ENCODE data around the gene PWP2. TPM values are rescaled to one million over a fixed set of nuclear protein-coding genes. Genes with fewer than 3 reads are reported as not detected.
A peak's percentile ranks its signal among the peaks of the same experiment; 100 is the strongest.
"Not testable (repeated sequence)": the region's sequence is repeated elsewhere in the genome, so short reads cannot be mapped to it uniquely, and the experiment has no call there.

PWP2 gene
- total RNA-seq, 4 donors from 2014 or later = 6.0 to 20.9 (median 8.8) TPM

GRCh38 chr21:44113702-44114371 lies 6.6 kb downstream of the PWP2 start:
- not testable (repeated sequence) for H3K27me3 ChIP-seq; DNase-seq (ENCODE audit: low spot score in 2 of 2); H3K4me3 ChIP-seq; H3K9me3 ChIP-seq; H3K4me1 ChIP-seq; H3K36me3 ChIP-seq; H3K27ac ChIP-seq
- WGBS = no CpG with 5 or more reads among the region's 33 CpGs

- H3K36me3 ChIP-seq; H3K27me3 ChIP-seq; DNase-seq (ENCODE audit: low spot score in 2 of 2); H3K4me3 ChIP-seq; H3K27ac ChIP-seq; H3K9me3 ChIP-seq; H3K4me1 ChIP-seq: not testable (repeated sequence)
- WGBS = no CpG with 5 or more reads among the region's 10 CpGs
These were observed 14.9 kb downstream of the PWP2 start for GRCh38 chr21:44122131-44122530.

- not testable (repeated sequence) for H3K27me3 ChIP-seq; DNase-seq (ENCODE audit: low spot score in 2 of 2); H3K4me3 ChIP-seq; H3K36me3 ChIP-seq; H3K9me3 ChIP-seq; H3K27ac ChIP-seq; H3K4me1 ChIP-seq
- WGBS = no CpG with 5 or more reads among the region's 19 CpGs
These were observed 20.6 kb downstream of the PWP2 start for GRCh38 chr21:44127827-44128226.

- no CpG with 5 or more reads among the region's 35 CpGs for WGBS
- DNase-seq (ENCODE audit: low spot score in 2 of 2); H3K27ac ChIP-seq; H3K4me3 ChIP-seq; H3K27me3 ChIP-seq; H3K36me3 ChIP-seq; H3K9me3 ChIP-seq; H3K4me1 ChIP-seq: not testable (repeated sequence)
These were observed 26.5 kb downstream of the PWP2 start for GRCh38 chr21:44133715-44134057.

GRCh38 chr21:44134732-44135131 lies 27.5 kb downstream of the PWP2 start:
- H3K4me1 ChIP-seq; H3K36me3 ChIP-seq; H3K27me3 ChIP-seq; H3K27ac ChIP-seq; H3K4me3 ChIP-seq; H3K9me3 ChIP-seq; DNase-seq (ENCODE audit: low spot score in 2 of 2): not testable (repeated sequence)
- no CpG with 5 or more reads among the region's 8 CpGs for WGBS

GRCh38 chr21:44138039-44138438 lies 30.8 kb downstream of the PWP2 start:
- H3K9me3 ChIP-seq; H3K4me1 ChIP-seq; H3K27me3 ChIP-seq; H3K4me3 ChIP-seq; DNase-seq (ENCODE audit: low spot score in 2 of 2); H3K27ac ChIP-seq; H3K36me3 ChIP-seq: not testable (repeated sequence)
- whole genome bisulfite sequencing = no CpG with 5 or more reads among the region's 15 CpGs

GRCh38 chr21:44139787-44140551 lies 32.8 kb downstream of the PWP2 start:
- H3K9me3 ChIP-seq, H3K27ac ChIP-seq, H3K27me3 ChIP-seq, H3K36me3 ChIP-seq, H3K4me3 ChIP-seq, H3K4me1 ChIP-seq: not testable (repeated sequence)
- DNase-seq (ENCODE audit: low spot score in 2 of 2) = peak in 1 of 2 donors; percentile 5
- no CpG with 5 or more reads among the region's 30 CpGs for WGBS

- H3K4me1 ChIP-seq; H3K27ac ChIP-seq; H3K4me3 ChIP-seq; H3K27me3 ChIP-seq; DNase-seq (ENCODE audit: low spot score in 2 of 2); H3K36me3 ChIP-seq; H3K9me3 ChIP-seq: not testable (repeated sequence)
- no CpG with 5 or more reads among the region's 18 CpGs for WGBS
These were observed 33.3 kb downstream of the PWP2 start for GRCh38 chr21:44140552-44140932.

GRCh38 chr21:44142470-44142869 lies 35.3 kb downstream of the PWP2 start:
- H3K36me3 ChIP-seq; H3K9me3 ChIP-seq; H3K4me3 ChIP-seq; DNase-seq (ENCODE audit: low spot score in 2 of 2); H3K27ac ChIP-seq; H3K27me3 ChIP-seq; H3K4me1 ChIP-seq: not testable (repeated sequence)
- no CpG with 5 or more reads among the region's 10 CpGs for WGBS

- not testable (repeated sequence) for DNase-seq (ENCODE audit: low spot score in 2 of 2); H3K4me1 ChIP-seq; H3K4me3 ChIP-seq; H3K27ac ChIP-seq; H3K36me3 ChIP-seq; H3K9me3 ChIP-seq; H3K27me3 ChIP-seq
- WGBS = no CpG with 5 or more reads among the region's 17 CpGs
These were observed 36.2 kb downstream of the PWP2 start for GRCh38 chr21:44143380-44143779.

- H3K9me3 ChIP-seq; H3K4me1 ChIP-seq; H3K27me3 ChIP-seq; DNase-seq (ENCODE audit: low spot score in 2 of 2); H3K4me3 ChIP-seq; H3K27ac ChIP-seq; H3K36me3 ChIP-seq: not testable (repeated sequence)
- no CpG with 5 or more reads among the region's 8 CpGs for WGBS
These were observed 36.8 kb downstream of the PWP2 start for GRCh38 chr21:44143996-44144395.

- not testable (repeated sequence) for DNase-seq (ENCODE audit: low spot score in 2 of 2); H3K9me3 ChIP-seq; H3K4me3 ChIP-seq; H3K27ac ChIP-seq; H3K4me1 ChIP-seq; H3K36me3 ChIP-seq; H3K27me3 ChIP-seq
- no CpG with 5 or more reads among the region's 22 CpGs for WGBS
These were observed 37.8 kb downstream of the PWP2 start for GRCh38 chr21:44144784-44145602.

- not testable (repeated sequence) for H3K9me3 ChIP-seq; H3K4me3 ChIP-seq; H3K36me3 ChIP-seq; H3K4me1 ChIP-seq; H3K27ac ChIP-seq; H3K27me3 ChIP-seq; DNase-seq (ENCODE audit: low spot score in 2 of 2)
- no CpG with 5 or more reads among the region's 12 CpGs for WGBS
These were observed 38.4 kb downstream of the PWP2 start for GRCh38 chr21:44145616-44146015.

GRCh38 chr21:44147108-44147507 lies 39.9 kb downstream of the PWP2 start:
- WGBS = no CpG with 5 or more reads among the region's 8 CpGs
- not testable (repeated sequence) for DNase-seq (ENCODE audit: low spot score in 2 of 2); H3K27ac ChIP-seq; H3K27me3 ChIP-seq; H3K9me3 ChIP-seq; H3K36me3 ChIP-seq; H3K4me1 ChIP-seq; H3K4me3 ChIP-seq
